ENCODE results near the gene ASIC2. TPM values are rescaled to one million over a fixed set of nuclear protein-coding genes. Genes with fewer than 3 reads are reported as not detected.

Gene ASIC2
- total RNA-seq, 1 donor from 2014 or later, result not detected

GRCh38 chr17:33055746-33056145 lies 237.3 kb downstream of the ASIC2 start:
- H3K27ac Mint-ChIP-seq (ENCODE audit: unreplicated experiment), result no peak overlapping the region
- H3K9me3 Mint-ChIP-seq (ENCODE audit: unreplicated experiment), result no peaks in the 10 kb centered on the region
- H3K4me3 Mint-ChIP-seq (ENCODE audit: unreplicated experiment), result no peak overlapping the region
- TF ChIP-seq CTCF (IDR thresholded peaks at IDR 0.05; ENCODE audit: unreplicated experiment), result no peak
- peaks cover 2% of the 10 kb centered on the region for H3K27me3 Mint-ChIP-seq (ENCODE audit: unreplicated experiment)
- DNase-seq (ENCODE audit: low spot score), result no peak
- H3K4me1 Mint-ChIP-seq (ENCODE audit: unreplicated experiment), result no peaks in the 10 kb centered on the region
- no peaks in the 10 kb centered on the region for H3K36me3 Mint-ChIP-seq (ENCODE audit: low read depth, unreplicated experiment)

- no peak for DNase-seq (ENCODE audit: low spot score)
Observed at GRCh38 chr17:33055171-33055611, 237.9 kb downstream of the ASIC2 start.

GRCh38 chr17:33054412-33054811 lies 238.7 kb downstream of the ASIC2 start:
- Mint-ChIP-seq H3K27me3 (ENCODE audit: unreplicated experiment) (peaks cover 2% of the 10 kb centered on the region), H3K27ac (ENCODE audit: unreplicated experiment) (no peak overlapping the region), H3K4me1 (ENCODE audit: unreplicated experiment) (no peaks in the 10 kb centered on the region), H3K9me3 (ENCODE audit: unreplicated experiment) (no peaks in the 10 kb centered on the region), H3K36me3 (ENCODE audit: low read depth, unreplicated experiment) (no peaks in the 10 kb centered on the region), H3K4me3 (ENCODE audit: unreplicated experiment) (no peak overlapping the region)
- TF ChIP-seq CTCF (IDR thresholded peaks at IDR 0.05; ENCODE audit: unreplicated experiment), result no peak
- DNase-seq (ENCODE audit: low spot score), result no peak

More at GRCh38 chr17:33055171-33055611, 237.9 kb downstream of the ASIC2 start:
- Mint-ChIP-seq H3K4me3 (ENCODE audit: unreplicated experiment) (no peak overlapping the region), H3K27me3 (ENCODE audit: unreplicated experiment) (peaks cover 2% of the 10 kb centered on the region), H3K4me1 (ENCODE audit: unreplicated experiment) (no peaks in the 10 kb centered on the region), H3K27ac (ENCODE audit: unreplicated experiment) (no peak overlapping the region), H3K9me3 (ENCODE audit: unreplicated experiment) (no peaks in the 10 kb centered on the region), H3K36me3 (ENCODE audit: low read depth, unreplicated experiment) (no peaks in the 10 kb centered on the region)
- TF ChIP-seq CTCF (IDR thresholded peaks at IDR 0.05; ENCODE audit: unreplicated experiment), result no peak

GRCh38 chr17:33053676-33054075 lies 239.4 kb downstream of the ASIC2 start:
- Mint-ChIP-seq H3K27ac (ENCODE audit: unreplicated experiment) (no peak overlapping the region), H3K4me1 (ENCODE audit: unreplicated experiment) (no peaks in the 10 kb centered on the region), H3K27me3 (ENCODE audit: unreplicated experiment) (peaks cover 2% of the 10 kb centered on the region), H3K36me3 (ENCODE audit: low read depth, unreplicated experiment) (no peaks in the 10 kb centered on the region), H3K9me3 (ENCODE audit: unreplicated experiment) (no peaks in the 10 kb centered on the region), H3K4me3 (ENCODE audit: unreplicated experiment) (no peak overlapping the region)
- no peak for DNase-seq (ENCODE audit: low spot score)
- no peak for TF ChIP-seq CTCF (IDR thresholded peaks at IDR 0.05; ENCODE audit: unreplicated experiment)

GRCh38 chr17:33052856-33053255 lies 240.2 kb downstream of the ASIC2 start:
- TF ChIP-seq CTCF (IDR thresholded peaks at IDR 0.05; ENCODE audit: unreplicated experiment), result no peak
- no peak for DNase-seq (ENCODE audit: low spot score)
- H3K27me3 Mint-ChIP-seq (ENCODE audit: unreplicated experiment), result peaks cover 2% of the 10 kb centered on the region
- no peaks in the 10 kb centered on the region for H3K4me1 Mint-ChIP-seq (ENCODE audit: unreplicated experiment)
- H3K4me3 Mint-ChIP-seq (ENCODE audit: unreplicated experiment), result no peak overlapping the region
- H3K27ac Mint-ChIP-seq (ENCODE audit: unreplicated experiment), result no peak overlapping the region
- no peaks in the 10 kb centered on the region for H3K36me3 Mint-ChIP-seq (ENCODE audit: low read depth, unreplicated experiment)
- no peaks in the 10 kb centered on the region for H3K9me3 Mint-ChIP-seq (ENCODE audit: unreplicated experiment)

Measured in endothelial cell (in vitro differentiated cells).